ENCODE results near the gene ABCG8. TPM values are rescaled to one million over a fixed set of nuclear protein-coding genes. Genes with fewer than 3 reads are reported as not detected.

ABCG8 gene
- total and polyA plus RNA-seq, 10 of the 15 experiments (the other 5 are each of a cell fraction or from before 2014, with no cell fraction given): not detected

- Histone ChIP-seq H3K27me3 (replicated peaks in 1 of 2; ENCODE audit: control insufficient read depth in 2 of 2, insufficient read depth in 2 of 2, low read length in 1 of 2) (no peaks in the 10 kb centered on the region), H3K36me3 (ENCODE audit: control insufficient read depth in 2 of 2, insufficient read depth in 2 of 2, low read length in 1 of 2) (peaks cover 1 to 12% of the 10 kb centered on the region in 2 experiments), H3K9ac (ENCODE audit: control insufficient read depth, insufficient read depth, low read length) (no peak overlapping the region), H3K4me2 (ENCODE audit: control insufficient read depth, insufficient read depth) (no peak overlapping the region), H4K20me1 (ENCODE audit: control insufficient read depth, insufficient read depth) (no peaks in the 10 kb centered on the region), H3K27ac (ENCODE audit: control insufficient read depth, insufficient read depth) (no peak overlapping the region), H3K79me2 (ENCODE audit: control insufficient read depth, insufficient read depth, low read length) (no peaks in the 10 kb centered on the region), H3K4me3 (no peak overlapping the region), H2AFZ (ENCODE audit: control insufficient read depth, low read depth, low read length) (no peak overlapping the region), H3K4me1 (ENCODE audit: control insufficient read depth, insufficient read depth, low read length) (no peaks in the 10 kb centered on the region), H3K9me3 (replicated peaks; ENCODE audit: control insufficient read depth, insufficient read depth, low read length) (no peaks in the 10 kb centered on the region)
- intact Hi-C loops (cut with micrococcal nuclease; ENCODE audit: unreplicated experiment) (no loop called here), in situ Hi-C loops (cut with MboI) (no loop called here)
- CTCF ChIA-PET: interaction anchor here (0.6 to 1.7 kb wide), 4 partner anchors 10 to 319 kb away, joined by 3 to 6 read pairs (median 4); no protein-coding TSS in a partner anchor
- RAD21 ChIA-PET (ENCODE audit: unreplicated experiment): no interaction called here
- no TSS peak for BruUV-seq (replicated peaks)
- TF ChIP-seq ZNF217 (IDR thresholded peaks at IDR 0.05) (peak; percentile 31; the same call in 1 of the 2 replicates), YBX1 (IDR thresholded peaks at IDR 0.05) (no peak), IKZF2 (IDR thresholded peaks at IDR 0.05) (peak in 1 of 2 experiments; percentile 27; a peak in 1 of 4 replicates), EP300 (IDR thresholded peaks at IDR 0.05; ENCODE audit: borderline replicate concordance in 1 of 2, control insufficient read depth in 1 of 2, low read depth in 2 of 2, low read length in 2 of 2) (peak in 1 of 2 experiments; percentile 31; a peak in 1 of 4 replicates), BCL11A (IDR thresholded peaks at IDR 0.05; ENCODE audit: low read depth, low read length) (peak; percentile 17; the same call in 1 of the 2 replicates), LARP7 (IDR thresholded peaks at IDR 0.05) (no peak), SKIL (IDR thresholded peaks at IDR 0.05; ENCODE audit: low read depth, poor library complexity, severe bottlenecking) (peak; percentile 72), IRF4 (IDR thresholded peaks at IDR 0.05; ENCODE audit: low read depth, low read length) (0 out of 2 replicates have a peak, but pooled peaks have one; percentile 34), POU2F2 (IDR thresholded peaks at IDR 0.05; ENCODE audit: borderline replicate concordance, low read depth, low read length) (no peak), WRNIP1 (IDR thresholded peaks at IDR 0.05; ENCODE audit: borderline replicate concordance, low read depth, low read length) (no peak), JUNB (IDR thresholded peaks at IDR 0.05) (peak; percentile 70; the same call in 1 of the 2 replicates), RUNX3 (IDR thresholded peaks at IDR 0.05; ENCODE audit: low read length) (peak; percentile 58), FOXK2 (IDR thresholded peaks at IDR 0.05) (no peak), CREB1 (IDR thresholded peaks at IDR 0.05; ENCODE audit: low read depth) (0 out of 2 replicates have a peak, but pooled peaks have one; percentile 17), MTA2 (IDR thresholded peaks at IDR 0.05; ENCODE audit: low read depth) (peak; percentile 54; the same call in 1 of the 2 replicates)
- DNase-seq (ENCODE audit: low read depth, low spot score) (peak; percentile 23), FAIRE-seq (no peak), ATAC-seq (peak; percentile 55)
- SMC1A ChIA-PET (ENCODE audit: uncharacterized antibody, unreplicated experiment): no interaction called here
- 30% methylated on average over 11 of the region's 11 CpGs for WGBS (ENCODE audit: insufficient coverage, insufficient replicate concordance, low lambda C conversion rate, missing lambda C conversion rate)
- POLR2A ChIA-PET: no interaction called here
These were observed 66.6 kb downstream of the ABCG8 start for GRCh38 chr2:43905371-43905803.
